ENCODE data around the gene GPM6B.

The GPM6B gene

DNA sequence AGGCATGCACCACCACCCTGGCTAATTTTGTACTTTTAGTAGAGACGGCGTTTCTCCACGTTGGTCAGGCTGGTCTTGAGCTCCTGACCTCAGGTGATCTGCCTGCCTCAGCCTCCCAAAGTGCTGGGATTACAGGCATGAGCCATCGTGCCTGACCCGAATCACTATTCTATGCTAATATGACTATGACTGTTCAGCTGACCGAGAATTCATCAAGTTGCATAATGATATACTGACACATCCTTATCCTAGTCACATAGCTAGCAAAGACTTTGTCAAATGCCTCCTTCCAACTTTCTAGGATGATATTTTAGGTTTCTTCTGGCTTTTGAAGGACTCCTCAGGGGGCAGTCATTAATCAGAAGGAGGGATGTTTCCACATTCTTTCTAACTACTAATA is 4.8 kb upstream of the GPM6B start:
- no peak for DNase-seq

- DNase-seq: no peak
These were observed 717 bp downstream of the GPM6B start for GRCh38 chrX:13816176-13816575.

DNA sequence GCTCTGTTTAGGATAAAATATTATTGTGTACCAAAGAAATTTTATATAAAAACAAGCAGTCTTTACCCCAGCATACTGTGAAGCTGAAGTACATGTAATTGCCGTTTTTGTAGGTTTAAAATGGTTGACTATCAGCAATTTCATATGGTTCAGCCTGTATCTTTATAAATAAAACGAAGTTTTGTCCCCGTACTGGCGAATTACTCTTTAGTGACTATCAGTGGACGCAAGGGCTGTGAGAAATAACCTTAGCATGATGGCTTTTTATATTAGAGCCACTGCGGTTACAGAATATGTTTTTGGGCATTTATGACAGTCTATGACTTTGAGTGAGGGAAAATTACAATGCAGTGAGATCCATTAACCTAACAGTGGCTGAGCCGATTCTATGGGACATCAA is 1.2 kb downstream of the GPM6B start:
- DNase-seq: no peak

DNA sequence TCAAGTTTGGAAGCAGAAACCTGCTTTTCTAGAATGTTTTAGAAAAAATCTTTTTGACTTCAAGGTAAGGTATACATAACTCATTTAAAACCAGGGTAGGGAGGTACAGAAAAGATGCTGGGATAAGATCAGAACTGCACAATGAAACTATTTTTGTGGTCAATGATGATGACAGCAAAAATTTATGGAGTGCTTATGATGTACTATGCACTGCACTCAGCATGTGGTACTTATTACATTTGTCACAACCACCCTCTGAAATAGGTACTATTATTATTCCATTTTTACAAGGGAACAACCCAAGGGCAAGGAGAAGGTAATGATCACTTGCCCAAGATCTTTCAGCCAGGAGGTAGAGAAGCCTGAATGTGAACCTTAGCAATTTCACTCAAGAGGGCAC is 8.0 kb downstream of the GPM6B start:
- DNase-seq: peak; percentile 0

GRCh38 chrX:13808293-13808692 is 8.6 kb downstream of the GPM6B start:
- no peak for DNase-seq

GRCh38 chrX:13805241-13805640 is 11.7 kb downstream of the GPM6B start:
- DNase-seq: no peak

DNA sequence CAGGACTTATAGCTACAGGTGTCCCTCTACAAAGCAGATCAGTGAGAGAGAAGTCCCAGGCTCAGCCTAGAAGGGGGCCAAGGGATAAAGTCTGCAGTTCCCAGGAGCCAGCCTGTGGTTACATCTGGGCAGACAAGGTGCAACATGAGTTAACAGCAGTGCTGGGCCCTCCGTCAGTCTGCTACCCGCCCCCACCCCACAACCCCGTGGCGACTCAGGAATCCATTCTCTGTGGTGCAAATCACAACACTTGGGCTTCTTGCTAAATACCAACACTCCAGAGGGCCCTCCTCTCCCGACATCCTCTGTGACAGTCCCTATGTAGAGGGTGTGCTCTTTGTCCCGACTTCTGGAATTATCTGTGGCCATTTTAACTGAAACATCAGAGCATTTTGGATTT is 13.8 kb downstream of the GPM6B start:
- DNase-seq: no peak

DNA sequence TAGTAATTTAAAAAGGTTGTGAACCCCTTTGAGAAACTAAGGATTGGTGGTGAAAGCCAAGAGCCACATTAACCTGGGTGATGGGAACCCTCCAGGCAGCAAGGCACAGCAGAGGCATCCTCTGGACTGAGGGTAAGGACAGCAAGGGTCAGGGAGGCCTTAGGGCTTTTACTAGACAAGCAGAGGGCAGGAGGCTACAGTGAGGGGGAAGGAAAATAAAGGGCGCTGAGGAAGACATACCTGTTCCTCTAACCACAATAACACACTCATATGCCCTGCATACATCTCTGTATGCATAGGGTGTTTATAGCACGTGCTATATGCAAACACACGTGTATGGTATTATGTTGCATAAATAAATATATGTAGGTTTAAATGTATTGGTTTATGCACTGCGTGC is 18.7 kb downstream of the GPM6B start:
- DNase-seq: no peak

- no peak for DNase-seq
These were observed 19.4 kb downstream of the GPM6B start for GRCh38 chrX:13797512-13797911.

DNA sequence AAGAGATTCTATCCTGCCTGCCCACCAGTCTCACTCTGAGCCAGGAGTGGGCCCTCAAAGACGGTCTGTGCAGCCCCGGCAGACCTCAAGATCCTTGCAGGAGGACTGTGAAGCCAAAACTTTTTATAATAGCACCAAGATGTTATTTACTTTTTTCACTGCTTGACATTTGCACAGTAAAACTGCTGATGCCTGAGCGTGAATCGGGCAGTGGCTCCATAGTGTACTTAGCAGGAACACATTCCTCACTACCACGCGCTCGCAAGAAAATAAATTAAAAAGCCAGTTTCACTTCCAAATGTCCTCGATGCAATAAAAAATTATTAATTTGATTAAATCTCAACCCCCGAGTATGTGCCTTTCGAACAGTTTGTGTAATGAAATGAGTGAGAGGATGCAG is 22.5 kb downstream of the GPM6B start:
- no peak for DNase-seq

- no peak for DNase-seq
These were observed 23.0 kb downstream of the GPM6B start for GRCh38 chrX:13793897-13794296.

GRCh38 chrX:13791559-13791958 is 25.3 kb downstream of the GPM6B start:
- DNase-seq: no peak

DNA sequence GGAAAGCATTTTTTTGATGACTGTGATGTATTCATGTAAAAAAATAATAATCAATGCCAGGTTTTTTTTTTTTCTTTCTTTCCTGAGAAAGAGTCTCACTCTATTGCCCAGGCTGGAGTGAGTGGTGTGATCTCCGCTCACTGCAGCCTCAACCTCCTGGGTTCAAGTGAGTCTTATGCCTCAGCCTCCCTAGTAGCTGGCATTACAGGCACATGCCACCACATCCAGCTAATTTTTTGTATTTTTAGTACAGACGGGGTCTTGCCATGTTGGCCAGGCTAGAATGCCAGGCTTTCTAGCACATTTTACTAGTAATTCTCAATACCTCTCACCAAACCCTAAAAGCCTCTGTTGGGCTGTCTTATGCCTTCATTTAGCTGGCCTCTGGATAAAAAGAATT is 25.7 kb downstream of the GPM6B start:
- DNase-seq: no peak

DNA sequence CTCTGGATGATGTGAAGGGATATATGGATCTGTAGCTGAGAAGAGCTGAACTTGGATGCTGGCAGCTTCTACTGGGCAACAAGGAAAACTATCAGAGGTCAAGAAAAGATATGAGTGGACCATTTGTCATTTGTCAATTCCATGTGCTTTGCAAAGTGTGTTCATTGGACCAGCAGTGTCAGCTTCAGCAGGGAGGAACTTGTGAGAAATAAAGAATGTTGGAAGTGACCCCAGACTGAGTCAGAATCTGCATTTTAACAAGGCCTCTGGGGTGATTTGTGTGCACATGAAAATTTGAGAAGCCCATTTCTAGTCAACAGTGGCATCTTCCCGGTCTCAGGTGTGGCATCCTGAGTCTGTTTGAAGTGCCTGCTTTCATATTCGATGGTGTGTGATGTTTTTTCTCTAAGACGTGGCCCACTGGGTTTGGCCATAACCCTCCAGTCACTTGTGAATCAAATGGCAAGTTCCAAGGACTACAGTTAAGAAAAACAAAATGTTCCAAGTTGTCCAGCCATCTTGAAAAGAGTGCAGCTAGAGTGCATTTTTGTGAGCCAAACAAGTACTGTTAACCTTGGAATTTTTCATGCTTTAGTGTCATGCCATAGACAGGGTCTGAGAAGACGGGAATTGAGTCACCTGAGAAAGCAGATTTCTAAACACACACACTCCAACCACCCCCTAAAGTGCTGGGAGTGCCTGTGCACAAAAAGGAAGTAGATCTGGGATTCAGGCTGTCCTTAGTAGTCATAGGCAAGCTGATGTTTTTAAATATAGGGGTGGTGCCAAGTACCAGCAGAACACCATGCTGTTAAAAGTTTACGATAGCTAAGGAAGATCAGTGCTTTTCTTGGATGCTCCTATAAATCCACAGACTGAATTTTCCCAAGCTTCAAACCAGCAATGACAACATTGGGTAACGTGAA is 26.4 kb downstream of the GPM6B start:
- DNase-seq: no peak

DNA sequence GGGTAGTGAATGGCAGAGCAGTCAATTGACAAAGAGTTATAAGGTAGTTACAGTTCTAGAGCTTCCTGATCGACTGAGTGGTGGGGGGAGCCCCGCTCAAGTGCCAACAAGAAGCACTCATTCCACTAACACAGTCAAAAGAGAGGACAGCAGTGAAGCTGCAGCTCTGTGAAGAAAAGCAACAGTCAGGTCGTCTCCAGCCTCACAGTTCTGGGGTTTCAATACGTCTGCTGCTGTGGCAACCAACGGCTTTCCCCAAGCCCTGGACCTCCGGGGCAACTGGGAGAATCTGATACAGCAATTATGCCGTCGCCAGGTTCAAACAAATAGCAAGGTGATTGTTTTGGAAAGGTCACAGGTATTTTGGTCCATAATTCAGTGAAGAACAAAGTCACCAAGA is 30.8 kb downstream of the GPM6B start:
- DNase-seq: no peak

- no peak for DNase-seq
These were observed 35.9 kb downstream of the GPM6B start for GRCh38 chrX:13780868-13781427.

- peak; percentile 50 for DNase-seq
These were observed 38.0 kb downstream of the GPM6B start for GRCh38 chrX:13778916-13779315.

- DNase-seq: no peak
These were observed 40.5 kb downstream of the GPM6B start for GRCh38 chrX:13776387-13776786.

- DNase-seq: no peak
These were observed 41.1 kb downstream of the GPM6B start for GRCh38 chrX:13775837-13776236.

- DNase-seq: peak; percentile 0
These were observed 42.2 kb downstream of the GPM6B start for GRCh38 chrX:13774696-13775095.

- DNase-seq: no peak
These were observed 46.8 kb downstream of the GPM6B start for GRCh38 chrX:13770013-13770535.

DNA sequence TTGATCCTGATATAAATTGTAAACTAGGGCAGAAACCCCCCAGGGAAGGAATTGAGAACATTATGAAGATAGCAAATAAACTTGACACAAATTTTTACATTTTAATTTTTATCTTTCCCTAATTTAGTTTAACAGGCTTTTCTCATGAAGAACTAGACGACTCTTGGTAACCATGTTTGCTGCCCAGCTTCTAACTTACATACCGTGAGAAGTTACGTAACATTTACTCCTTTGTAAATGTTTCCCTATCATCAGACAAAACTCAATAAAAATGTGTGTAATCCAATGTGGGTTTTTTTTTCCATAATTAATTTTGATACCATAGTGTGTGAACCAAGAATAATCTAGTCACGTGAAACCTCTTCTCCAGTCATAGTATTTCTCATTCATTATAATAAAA is 48.0 kb downstream of the GPM6B start:
- DNase-seq: no peak

DNA sequence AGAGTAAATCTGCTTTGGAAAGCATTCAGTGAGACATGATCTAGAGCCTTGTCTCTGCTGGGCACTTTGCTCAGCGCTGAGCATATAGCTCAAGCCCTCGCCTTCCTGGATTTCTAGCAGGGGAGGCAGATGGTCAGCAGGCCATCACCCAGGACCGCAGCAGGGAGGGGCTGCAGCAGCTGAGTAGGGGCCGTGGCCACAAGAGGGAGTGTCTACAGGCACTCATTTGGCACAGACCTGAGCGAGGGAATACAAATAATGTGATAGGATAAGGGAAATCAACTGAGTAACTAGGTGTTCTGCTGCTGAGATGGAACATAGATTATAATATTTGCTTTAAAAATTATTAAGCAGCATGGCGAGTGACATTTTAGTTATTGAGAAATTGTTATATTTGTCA is 52.1 kb downstream of the GPM6B start:
- DNase-seq: no peak

DNA sequence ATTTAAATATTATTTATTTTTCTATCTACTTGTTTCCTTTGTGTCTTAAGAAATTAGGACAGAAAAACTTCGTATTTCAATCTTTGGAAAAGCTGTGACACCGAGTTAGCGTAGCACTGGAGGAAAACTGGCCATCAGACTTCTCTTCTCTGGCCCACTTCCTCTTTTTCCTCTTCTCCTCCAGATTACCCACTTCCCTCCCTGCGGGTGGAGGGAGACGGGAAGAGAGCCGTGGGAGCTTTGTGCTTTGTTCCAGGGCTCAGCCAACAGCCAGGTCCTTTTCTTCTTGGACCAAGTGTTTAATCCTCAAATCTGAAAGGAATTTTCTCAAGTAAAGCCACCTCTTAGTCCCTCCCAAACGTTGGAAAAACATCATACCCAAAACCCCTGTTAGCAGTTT is 52.6 kb downstream of the GPM6B start:
- DNase-seq: no peak

GRCh38 chrX:13763489-13763888 is 53.4 kb downstream of the GPM6B start:
- no peak for DNase-seq
